ENCODE results near the gene TOLLIP.

- no peak for TF ChIP-seq ZNF394 (tag by site-specific recombination; IDR thresholded peaks at IDR 0.05; ENCODE audit: borderline replicate concordance)
- no peak for TF ChIP-seq ZNF24 (tag by site-specific recombination; IDR thresholded peaks at IDR 0.05)
- no peak for TF ChIP-seq PATZ1 (tag by site-specific recombination; IDR thresholded peaks at IDR 0.05)
- no peak for TF ChIP-seq CTCF (tag by site-specific recombination; IDR thresholded peaks at IDR 0.05)
- TF ChIP-seq ZNF274 (IDR thresholded peaks at IDR 0.05; ENCODE audit: low read length), result no peak
- TF ChIP-seq ZNF274 (tag by site-specific recombination; IDR thresholded peaks at IDR 0.05; ENCODE audit: borderline replicate concordance), result no peak
Measured at GRCh38 chr11:1240771-1241170, 68.7 kb downstream of the TOLLIP start.

Measured in HEK293 (cell line).